K562 (cell line): Measurements from ENCODE around the gene HBB. TPM values are rescaled to one million over a fixed set of nuclear protein-coding genes. Genes with fewer than 3 reads are reported as not detected.

ENCODE experiments used
- ATAC-seq: fragments of 200-7000 bp; cut with Tn5 transposase; 3 replicates; pipeline ENCODE4 v1.9.1; 2020; ENCODE audit warnings: moderate library complexity
- BruUV-seq: library from RNA; stranded (reverse); fragments of 400-500 nt; replicated peaks from 2 replicates; lab custom pipeline; 2021; lab: Mats Ljungman, UMichigan
- CTCF ChIA-PET: fragments of 300-600 bp; formaldehyde crosslinking; extraction: SDS; loops from one replicate; lab custom pipeline; 2021; ENCODE audit warnings: low intra/inter-chr PET ratio; lab: Yijun Ruan, JAX
- POLR2A ChIA-PET: fragments of 300-600, 350-650 bp; sonication (Branson Sonifier 250); formaldehyde crosslinking; extraction: SDS; loops from one replicate; lab custom pipeline; 2021; ENCODE audit warnings: antibody characterized with exemption, inconsistent platforms; lab: Yijun Ruan, JAX
- DNase-seq, 4 experiments: peaks; one replicate each; pipeline versions ENCODE4 v3.0.0 to v3.0.0-alpha.2; 2011 to 2018; ENCODE audit warnings: low spot score in 3 of 4, mixed read lengths in 3 of 4; ENCODE audit errors: extremely low read depth in 1 of 4
- FAIRE-seq: peaks from 2 replicates; lab custom pipeline; 2011; peaks lifted over from hg19 to GRCh38; lab: Jason Lieb, UNC
- H2AFZ ChIP-seq: 2 replicates; pipeline ENCODE4 v1.6.0; 2011; ENCODE audit warnings: low read depth, low read length, control low read depth, inconsistent platforms
- H3K27ac ChIP-seq: fragments of 200-600 bp; 3 replicates; pipeline ENCODE4 v1.8.0; 2011; ENCODE audit warnings: low read depth, mild to moderate bottlenecking, control low read depth, inconsistent platforms, low read length, moderate library complexity, mixed read lengths; ENCODE audit errors: extremely low read depth
- H3K27me3 ChIP-seq, 2 experiments: fragments of 300-600 bp in 1 of 2; 2 replicates in 1 of 2; 3 replicates in 1 of 2; pipeline versions ENCODE4 v1.6.0 to v1.8.0; 2011; ENCODE audit warnings: inconsistent platforms in 2 of 2, low read length in 2 of 2, mild to moderate bottlenecking in 1 of 2, mixed read lengths in 1 of 2, moderate library complexity in 1 of 2; ENCODE audit not compliant: control insufficient read depth in 2 of 2, insufficient read depth in 2 of 2
- H3K36me3 ChIP-seq: fragments of 300-600 bp; 3 replicates; pipeline ENCODE4 v1.8.0; 2011; ENCODE audit warnings: mild to moderate bottlenecking, low read length, inconsistent platforms; ENCODE audit not compliant: control insufficient read depth, insufficient read depth
- H3K4me1 ChIP-seq, 2 experiments: fragments of 200-600 bp in 1 of 2; replicated peaks in 1 of 2; 2 replicates in 1 of 2; 3 replicates in 1 of 2; pipeline versions ENCODE4 v1.5.1 to v1.8.0; 2011; ENCODE audit warnings: inconsistent platforms in 2 of 2, low read length in 2 of 2, mild to moderate bottlenecking in 1 of 2, mixed read lengths in 1 of 2, moderate library complexity in 1 of 2; ENCODE audit not compliant: control insufficient read depth in 2 of 2, insufficient read depth in 2 of 2
- H3K4me2 ChIP-seq: 2 replicates; pipeline ENCODE4 v1.6.1; 2011; ENCODE audit warnings: low read length, control low read depth, inconsistent platforms, mixed read lengths; ENCODE audit not compliant: insufficient read depth
- H3K4me3 ChIP-seq: fragments of 200-600 bp; sonication (generic), shearing (Covaris generic); 2 replicates; pipeline ENCODE4 v1.5.1; 2016; ENCODE audit warnings: control low read depth, inconsistent platforms
- H3K79me2 ChIP-seq: fragments of 200-600 bp; 3 replicates; pipeline ENCODE4 v1.8.0; 2011; ENCODE audit warnings: low read length, inconsistent platforms; ENCODE audit not compliant: control insufficient read depth, insufficient read depth
- H3K9ac ChIP-seq, 2 experiments: 2 replicates each; pipeline versions ENCODE4 v1.6.0 to v1.6.1; 2011; ENCODE audit warnings: low read depth in 2 of 2, low read length in 2 of 2, control low read depth in 1 of 2, inconsistent platforms in 1 of 2, mild to moderate bottlenecking in 1 of 2, mixed read lengths in 1 of 2; ENCODE audit not compliant: insufficient read depth in 1 of 2
- H3K9me1 ChIP-seq: one replicate; pipeline ENCODE4 v1.6.0; 2011; ENCODE audit warnings: inconsistent platforms, mild to moderate bottlenecking, low read length, moderate library complexity; ENCODE audit not compliant: control insufficient read depth, insufficient read depth
- H3K9me3 ChIP-seq: replicated peaks from 2 replicates; pipeline ENCODE4 v1.5.1; 2011; ENCODE audit warnings: low read depth, low read length, inconsistent platforms; ENCODE audit not compliant: control insufficient read depth, insufficient read depth
- H4K20me1 ChIP-seq: replicated peaks from 2 replicates; pipeline ENCODE4 v1.6.1; 2011; ENCODE audit warnings: low read length, inconsistent platforms, mixed read lengths; ENCODE audit not compliant: control insufficient read depth, insufficient read depth
- ESRRA ChIP-seq: fragments of 450-650 bp; IDR thresholded peaks from 2 replicates; pipeline ENCODE4 v1.6.1; 2014; ENCODE audit warnings: low read depth, mild to moderate bottlenecking, moderate library complexity, borderline replicate concordance
- NFIC ChIP-seq: fragments of 450-650 bp; IDR thresholded peaks from 2 replicates; pipeline ENCODE4 v1.6.1; 2017; ENCODE audit warnings: mild to moderate bottlenecking, inconsistent platforms
- ZNF175 ChIP-seq: fragments of 200-800 bp; sonication (Bioruptor generic); IDR thresholded peaks from 2 replicates; pipeline ENCODE4 v1.6.1; 2016; ENCODE audit warnings: low read depth, mild to moderate bottlenecking, missing genetic modification characterization, missing compliant biosample characterization
- WGBS: fragments of 100-300 bp; shearing (Covaris generic); methylation state at CpG from one replicate; pipeline ENCODE4 v1.1.6; 2016; ENCODE audit warnings: low coverage, mixed read lengths; ENCODE audit not compliant: insufficient coverage; ENCODE audit errors: missing lambda C conversion rate; 5-methylcytosine and 5-hydroxymethylcytosine counted together
- in situ Hi-C: fragments of 300-500 bp; cut with MboI; formaldehyde crosslinking; loops from 4 replicates; pipeline ENCODE4 v1.15.0; 2018; ENCODE audit warnings: inconsistent platforms, mixed read lengths
- intact Hi-C: fragments of 100-400 bp; cut with micrococcal nuclease; formaldehyde crosslinking; loops from 2 replicates; pipeline ENCODE4 v1.14.2; 2022
- polyA plus RNA-seq, 8 experiments: library from polyadenylated mRNA; depleted of rRNA in 4 of 8; stranded (reverse) in 5 of 8; unstranded in 3 of 8; fragments of >200 nt; fragmentation: Nextera tagmentation in 2 of 8; fragmentation: Illumina TruSeq in 1 of 8; extraction: Ambion mirVana in 2 of 8; extraction: Trizol in 1 of 8; gene quantifications; 2 replicates each; pipeline versions ENCODE4 v1.2.1 to v1.2.3, GENCODE V29; 2011 to 2014; ENCODE audit warnings: inconsistent platforms in 1 of 8, missing spikeins in 1 of 8
- total RNA-seq, 7 experiments: library from RNA; depleted of rRNA in 6 of 7; stranded (reverse); fragments of >200 nt in 6 of 7; fragmentation: Illumina TruSeq in 2 of 7; extraction: Trizol in 2 of 7; gene quantifications; 2 replicates each; pipeline versions ENCODE4 v1.2.1 to v1.2.3, GENCODE V29; 2011 to 2021; ENCODE audit warnings: low replicate concordance in 1 of 7
- TF ChIP-seq, protein P1 (sequence below), 2 experiments: fragments of 450-650 bp; IDR thresholded peaks; 2 replicates each; pipeline ENCODE4 v1.6.1; 2018; ENCODE audit warnings: mild to moderate bottlenecking in 2 of 2, low read depth in 1 of 2; ENCODE audit not compliant: partially characterized antibody in 2 of 2

Gene HBB
- total and polyA plus RNA-seq, 9 of the 15 experiments (the other 6 are each of a cell fraction or from before 2014, with no cell fraction given), result 0.33 to 3.4 (median 1.2) TPM; not detected in 2

DNA sequence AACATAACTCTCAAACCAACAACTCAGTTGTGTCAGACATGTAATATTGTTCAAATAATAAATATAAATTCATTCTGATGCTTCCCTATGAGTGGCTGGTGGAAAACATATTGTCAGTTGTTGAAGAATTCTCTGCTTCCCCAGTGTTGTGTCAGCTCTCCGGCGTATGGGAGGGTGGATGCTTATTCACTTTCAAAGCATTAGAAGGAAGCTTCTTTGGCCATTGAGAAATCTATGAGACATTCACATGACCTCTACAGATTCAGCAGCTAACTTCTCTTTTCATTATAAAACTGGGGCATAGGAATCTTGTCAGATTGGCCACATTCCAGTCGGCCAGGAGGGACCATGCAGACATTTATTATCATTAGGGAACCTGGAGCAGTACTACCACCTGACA, 29.3 kb downstream of the HBB start:
- 42% methylated on average over 3 of the region's 3 CpGs for WGBS
- Histone ChIP-seq H3K4me1 (peaks cover 6 to 18% of the 10 kb centered on the region in 2 experiments; a peak in 4 of 5 replicates), H4K20me1 (no peaks in the 10 kb centered on the region), H3K9me1 (no peaks in the 10 kb centered on the region), H3K27me3 (no peaks in the 10 kb centered on the region), H3K9me3 (no peaks in the 10 kb centered on the region), H2AFZ (peak overlapping the region; percentile 51; the same call in 1 of the 2 replicates)
- no peak for DNase-seq
- TF ChIP-seq ESRRA (peak; percentile 32; the same call in 1 of the 2 replicates), ZNF175 (CRISPR knock-in tag) (no peak), NFIC (peak; percentile 43; the same call in 1 of the 2 replicates)
- TF ChIP-seq, protein P1, sequence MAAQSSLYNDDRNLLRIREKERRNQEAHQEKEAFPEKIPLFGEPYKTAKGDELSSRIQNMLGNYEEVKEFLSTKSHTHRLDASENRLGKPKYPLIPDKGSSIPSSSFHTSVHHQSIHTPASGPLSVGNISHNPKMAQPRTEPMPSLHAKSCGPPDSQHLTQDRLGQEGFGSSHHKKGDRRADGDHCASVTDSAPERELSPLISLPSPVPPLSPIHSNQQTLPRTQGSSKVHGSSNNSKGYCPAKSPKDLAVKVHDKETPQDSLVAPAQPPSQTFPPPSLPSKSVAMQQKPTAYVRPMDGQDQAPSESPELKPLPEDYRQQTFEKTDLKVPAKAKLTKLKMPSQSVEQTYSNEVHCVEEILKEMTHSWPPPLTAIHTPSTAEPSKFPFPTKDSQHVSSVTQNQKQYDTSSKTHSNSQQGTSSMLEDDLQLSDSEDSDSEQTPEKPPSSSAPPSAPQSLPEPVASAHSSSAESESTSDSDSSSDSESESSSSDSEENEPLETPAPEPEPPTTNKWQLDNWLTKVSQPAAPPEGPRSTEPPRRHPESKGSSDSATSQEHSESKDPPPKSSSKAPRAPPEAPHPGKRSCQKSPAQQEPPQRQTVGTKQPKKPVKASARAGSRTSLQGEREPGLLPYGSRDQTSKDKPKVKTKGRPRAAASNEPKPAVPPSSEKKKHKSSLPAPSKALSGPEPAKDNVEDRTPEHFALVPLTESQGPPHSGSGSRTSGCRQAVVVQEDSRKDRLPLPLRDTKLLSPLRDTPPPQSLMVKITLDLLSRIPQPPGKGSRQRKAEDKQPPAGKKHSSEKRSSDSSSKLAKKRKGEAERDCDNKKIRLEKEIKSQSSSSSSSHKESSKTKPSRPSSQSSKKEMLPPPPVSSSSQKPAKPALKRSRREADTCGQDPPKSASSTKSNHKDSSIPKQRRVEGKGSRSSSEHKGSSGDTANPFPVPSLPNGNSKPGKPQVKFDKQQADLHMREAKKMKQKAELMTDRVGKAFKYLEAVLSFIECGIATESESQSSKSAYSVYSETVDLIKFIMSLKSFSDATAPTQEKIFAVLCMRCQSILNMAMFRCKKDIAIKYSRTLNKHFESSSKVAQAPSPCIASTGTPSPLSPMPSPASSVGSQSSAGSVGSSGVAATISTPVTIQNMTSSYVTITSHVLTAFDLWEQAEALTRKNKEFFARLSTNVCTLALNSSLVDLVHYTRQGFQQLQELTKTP (IDR thresholded peaks at IDR 0.05; ENCODE audit: low read depth in 1 of 2, partially characterized antibody in 2 of 2), result no peak
- TF ChIP-seq, all 486 proteins: peak for 2
- no peak for FAIRE-seq
- intact Hi-C loops, result loop anchor here (2.0 kb wide), 1 partner anchor 73 kb away; no protein-coding TSS in a partner anchor
- H3K4me2 ChIP-seq, result no peak overlapping the region
- no peak overlapping the region for H3K27ac ChIP-seq
- ChIA-PET CTCF (interaction anchor here (1.0 kb wide), 1 partner anchor 73 kb away, joined by 3 read pairs; no protein-coding TSS in a partner anchor), POLR2A (interaction anchor here (0.7 to 1.2 kb wide), 2 partner anchors 90 to 101 kb away, joined by 3 read pairs; no protein-coding TSS in a partner anchor)
- peak; percentile 21 for ATAC-seq
- H3K9ac ChIP-seq, result no peak overlapping the region
- no TSS peak for BruUV-seq
- no peaks in the 10 kb centered on the region for H3K79me2 ChIP-seq
- no peak overlapping the region for H3K4me3 ChIP-seq
- H3K36me3 ChIP-seq, result no peaks in the 10 kb centered on the region
- in situ Hi-C loops, result no loop called here
